ENCODE results near the gene ZNF736.

DNA sequence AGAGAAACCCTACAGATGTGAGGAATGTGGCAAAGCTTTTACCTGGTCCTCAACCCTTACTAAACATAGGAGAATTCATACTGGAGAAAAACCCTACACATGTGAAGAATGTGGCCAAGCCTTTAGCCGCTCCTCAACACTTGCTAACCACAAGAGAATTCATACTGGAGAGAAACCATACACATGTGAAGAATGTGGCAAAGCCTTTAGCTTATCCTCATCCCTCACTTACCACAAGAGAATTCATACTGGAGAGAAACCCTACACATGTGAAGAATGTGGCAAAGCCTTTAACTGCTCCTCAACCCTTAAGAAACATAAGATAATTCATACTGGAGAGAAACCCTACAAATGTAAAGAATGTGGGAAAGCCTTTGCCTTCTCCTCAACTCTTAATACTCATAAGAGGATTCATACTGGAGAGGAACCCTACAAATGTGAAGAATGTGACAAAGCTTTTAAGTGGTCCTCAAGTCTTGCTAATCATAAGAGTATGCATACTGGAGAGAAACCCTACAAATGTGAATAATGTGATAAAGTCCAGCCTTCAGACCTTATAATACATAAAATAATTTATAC lies 47.3 kb upstream of the ZNF736 start:
- TF ChIP-seq, protein P1, sequence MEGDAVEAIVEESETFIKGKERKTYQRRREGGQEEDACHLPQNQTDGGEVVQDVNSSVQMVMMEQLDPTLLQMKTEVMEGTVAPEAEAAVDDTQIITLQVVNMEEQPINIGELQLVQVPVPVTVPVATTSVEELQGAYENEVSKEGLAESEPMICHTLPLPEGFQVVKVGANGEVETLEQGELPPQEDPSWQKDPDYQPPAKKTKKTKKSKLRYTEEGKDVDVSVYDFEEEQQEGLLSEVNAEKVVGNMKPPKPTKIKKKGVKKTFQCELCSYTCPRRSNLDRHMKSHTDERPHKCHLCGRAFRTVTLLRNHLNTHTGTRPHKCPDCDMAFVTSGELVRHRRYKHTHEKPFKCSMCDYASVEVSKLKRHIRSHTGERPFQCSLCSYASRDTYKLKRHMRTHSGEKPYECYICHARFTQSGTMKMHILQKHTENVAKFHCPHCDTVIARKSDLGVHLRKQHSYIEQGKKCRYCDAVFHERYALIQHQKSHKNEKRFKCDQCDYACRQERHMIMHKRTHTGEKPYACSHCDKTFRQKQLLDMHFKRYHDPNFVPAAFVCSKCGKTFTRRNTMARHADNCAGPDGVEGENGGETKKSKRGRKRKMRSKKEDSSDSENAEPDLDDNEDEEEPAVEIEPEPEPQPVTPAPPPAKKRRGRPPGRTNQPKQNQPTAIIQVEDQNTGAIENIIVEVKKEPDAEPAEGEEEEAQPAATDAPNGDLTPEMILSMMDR (conservative IDR thresholded peaks at IDR 0.05; ENCODE audit: low read depth, low read length), result no peak
- TF ChIP-seq EZH2 (IDR thresholded peaks at IDR 0.05; ENCODE audit: borderline replicate concordance, low read depth, low read length, poor library complexity, severe bottlenecking), result no peak
